K562 (cell line): ENCODE data around the gene IGIP. TPM values are rescaled to one million over a fixed set of nuclear protein-coding genes. Genes with fewer than 3 reads are reported as not detected.

Source experiments
- CREM ChIP-seq: IDR thresholded peaks from 2 replicates; pipeline ENCODE4 v1.6.1; 2014; ENCODE audit warnings: antibody characterized with exemption, low read depth
- DIDO1 ChIP-seq: fragments of 450-650 bp; IDR thresholded peaks from 2 replicates; pipeline ENCODE4 v1.6.1; 2016; ENCODE audit warnings: low read depth, missing biosample characterization, missing genetic modification characterization
- E2F3 ChIP-seq: fragments of 250-450 bp; sonication (Bioruptor Pico); IDR thresholded peaks from 2 replicates; pipeline ENCODE4 v1.4.0; 2020; ENCODE audit warnings: mild to moderate bottlenecking
- EGR1 ChIP-seq: fragments of 450-650 bp; conservative IDR thresholded peaks from 2 replicates; pipeline ENCODE4 v1.6.1; 2017; ENCODE audit warnings: mild to moderate bottlenecking
- EP300 ChIP-seq: IDR thresholded peaks from 2 replicates; pipeline ENCODE4 v1.6.1; 2012; ENCODE audit warnings: low read length, improper control_type of control experiment
- GABPB1 ChIP-seq: sonication (generic); formaldehyde crosslinking; IDR thresholded peaks from 2 replicates; pipeline ENCODE4 v1.8.0; 2022; ENCODE audit warnings: mild to moderate bottlenecking, missing genetic modification reagents
- HDAC8 ChIP-seq: fragments of 450-650 bp; IDR thresholded peaks from 2 replicates; pipeline ENCODE4 v1.6.1; 2016; ENCODE audit warnings: mild to moderate bottlenecking, missing genetic modification characterization, moderate library complexity, missing compliant biosample characterization
- MAX ChIP-seq: sonication (generic); formaldehyde crosslinking; IDR thresholded peaks from 2 replicates; pipeline ENCODE4 v1.9.0; 2022; ENCODE audit warnings: mild to moderate bottlenecking, missing genetic modification reagents
- NR4A1 ChIP-seq, 2 experiments: fragments of 250-450 bp in 1 of 2; fragments of 450-650 bp in 1 of 2; sonication (Bioruptor Pico) in 1 of 2; IDR thresholded peaks; 2 replicates each; pipeline versions ENCODE4 v1.4.0 to v1.6.1; 2016 to 2020; ENCODE audit warnings: mild to moderate bottlenecking in 2 of 2, missing compliant biosample characterization in 1 of 2, missing genetic modification characterization in 1 of 2, moderate library complexity in 1 of 2
- SMARCE1 ChIP-seq: fragments of 450-650 bp; IDR thresholded peaks from 2 replicates; pipeline ENCODE4 v1.7.1; 2016; ENCODE audit warnings: mild to moderate bottlenecking
- TBP ChIP-seq: optimal IDR thresholded peaks from 2 replicates; pipeline ENCODE3; 2011; ENCODE audit warnings: low read depth, low read length, improper control_type of control experiment
- USF2 ChIP-seq: sonication (generic); formaldehyde crosslinking; IDR thresholded peaks from 2 replicates; pipeline ENCODE4 v1.5.0; 2020; ENCODE audit warnings: missing genetic modification reagents
- ZBTB7A ChIP-seq: IDR thresholded peaks from 2 replicates; pipeline ENCODE4 v1.6.1; 2011; ENCODE audit warnings: low read depth, mild to moderate bottlenecking, low read length, moderate library complexity, borderline replicate concordance; ENCODE audit not compliant: control insufficient read depth
- ZNF12 ChIP-seq: sonication (generic); formaldehyde crosslinking; IDR thresholded peaks from 2 replicates; pipeline ENCODE4 v1.4.0; 2020; ENCODE audit warnings: mild to moderate bottlenecking, missing genetic modification reagents
- ZSCAN32 ChIP-seq: fragments of 450-650 bp; formaldehyde crosslinking; IDR thresholded peaks from 2 replicates; pipeline ENCODE4 v1.4.0; 2020; ENCODE audit warnings: mild to moderate bottlenecking, moderate library complexity
- polyA plus RNA-seq, 8 experiments: library from polyadenylated mRNA; depleted of rRNA in 4 of 8; stranded (reverse) in 5 of 8; unstranded in 3 of 8; fragments of >200 nt; fragmentation: Nextera tagmentation in 2 of 8; fragmentation: Illumina TruSeq in 1 of 8; extraction: Ambion mirVana in 2 of 8; extraction: Trizol in 1 of 8; gene quantifications; 2 replicates each; pipeline versions ENCODE4 v1.2.1 to v1.2.3, GENCODE V29; 2011 to 2014; ENCODE audit warnings: inconsistent platforms in 1 of 8, missing spikeins in 1 of 8
- total RNA-seq, 7 experiments: library from RNA; depleted of rRNA in 6 of 7; stranded (reverse); fragments of >200 nt in 6 of 7; fragmentation: Illumina TruSeq in 2 of 7; extraction: Trizol in 2 of 7; gene quantifications; 2 replicates each; pipeline versions ENCODE4 v1.2.1 to v1.2.3, GENCODE V29; 2011 to 2021; ENCODE audit warnings: low replicate concordance in 1 of 7
- TF ChIP-seq, protein P1 (sequence below): fragments of 450-650 bp; formaldehyde crosslinking; IDR thresholded peaks from 2 replicates; pipeline ENCODE4 v1.4.0; 2020; ENCODE audit warnings: mild to moderate bottlenecking, moderate library complexity
- TF ChIP-seq, protein P2 (sequence below), 2 experiments: fragments of 250-450 bp in 1 of 2; fragments of 450-650 bp in 1 of 2; sonication (Bioruptor Pico) in 1 of 2; IDR thresholded peaks; 2 replicates each; pipeline versions ENCODE4 v1.6.1 to v1.8.0; 2016 to 2021; ENCODE audit warnings: mild to moderate bottlenecking in 2 of 2, moderate library complexity in 2 of 2, missing compliant biosample characterization in 1 of 2, missing genetic modification characterization in 1 of 2
- TF ChIP-seq, protein P3 (sequence below), 2 experiments: IDR thresholded peaks in 1 of 2; conservative IDR thresholded peaks in 1 of 2; 2 replicates each; pipeline ENCODE4 v1.6.1; 2016; ENCODE audit warnings: low read depth in 2 of 2, mild to moderate bottlenecking in 1 of 2, missing compliant biosample characterization in 1 of 2, missing genetic modification characterization in 1 of 2, moderate library complexity in 1 of 2
- TF ChIP-seq, protein P4 (sequence below): fragments of 450-650 bp; conservative IDR thresholded peaks from 2 replicates; pipeline ENCODE4 v1.6.1; 2016; ENCODE audit warnings: missing genetic modification characterization, low read depth, mild to moderate bottlenecking, missing compliant biosample characterization, moderate library complexity

IGIP gene
- total and polyA plus RNA-seq, 9 of the 15 experiments (the other 6 are each of a cell fraction or from before 2014, with no cell fraction given) = 0.52 to 1.6 (median 1.2) TPM

DNA sequence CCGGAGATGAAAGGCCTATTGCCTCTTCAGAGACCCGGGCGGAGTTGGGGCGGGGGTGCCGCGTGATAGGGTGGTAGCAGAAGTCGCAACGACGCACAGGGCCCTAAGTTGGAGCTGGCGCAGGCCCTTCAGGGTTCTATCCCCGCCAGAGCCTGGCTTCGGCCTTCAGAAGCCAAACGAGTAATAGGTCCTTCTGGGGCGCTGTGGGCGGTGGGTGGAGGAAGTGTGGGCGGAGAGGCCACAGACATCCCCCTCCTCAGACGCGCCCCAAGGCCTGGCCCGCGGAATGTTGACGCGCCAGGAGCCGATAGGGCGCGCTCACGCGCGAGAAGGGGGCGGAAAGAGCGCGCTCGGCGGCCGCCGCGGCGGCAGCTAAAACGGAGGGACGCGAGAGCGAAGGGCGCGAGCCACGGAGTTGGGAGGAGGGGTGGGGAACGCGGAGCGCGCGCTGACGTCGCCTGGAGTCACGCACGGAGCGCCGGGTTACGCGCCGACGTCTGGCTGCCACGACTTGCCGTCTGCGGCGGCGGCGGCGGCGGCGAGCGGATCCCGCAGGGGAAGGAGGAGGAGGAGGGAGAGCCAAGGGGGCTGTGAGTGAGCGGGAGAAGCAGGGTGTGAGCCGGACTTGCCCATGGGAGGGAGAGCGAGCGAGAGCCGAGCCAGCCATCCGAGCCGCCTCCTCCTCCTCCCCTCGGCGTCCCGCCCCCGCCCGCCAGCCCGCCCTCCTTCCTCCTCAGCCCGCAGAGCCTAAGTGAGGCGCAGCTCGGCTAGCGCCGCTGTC is 18.2 kb upstream of the IGIP start (continued):
- TF ChIP-seq ZNF12 (CRISPR knock-in tag) (peak; percentile 74; the same call in 1 of the 2 replicates), MAX (CRISPR knock-in tag) (peak; percentile 86), E2F3 (CRISPR knock-in tag) (peak; percentile 11; the same call in 1 of the 2 replicates), CREM (peak; percentile 94), TBP (peak; percentile 60), NR4A1 (CRISPR knock-in tag; IDR thresholded peaks at IDR 0.05) (peak; percentile 58; the same call in 1 of the 2 replicates), NR4A1 (tag; IDR thresholded peaks at IDR 0.05) (no peak), ZSCAN32 (CRISPR knock-in tag) (peak; percentile 31; the same call in 1 of the 2 replicates), EGR1 (peak; percentile 89), ZBTB7A (peak; percentile 73), DIDO1 (tag) (no peak), SMARCE1 (0 out of 2 replicates have a peak, but pooled peaks have one; percentile 51), EP300 (no peak), USF2 (CRISPR knock-in tag) (no peak; the same call in 1 of the 2 replicates), GABPB1 (CRISPR knock-in tag) (peak; percentile 70), HDAC8 (tag) (peak; percentile 74; the same call in 1 of the 2 replicates)
- TF ChIP-seq, protein P1, sequence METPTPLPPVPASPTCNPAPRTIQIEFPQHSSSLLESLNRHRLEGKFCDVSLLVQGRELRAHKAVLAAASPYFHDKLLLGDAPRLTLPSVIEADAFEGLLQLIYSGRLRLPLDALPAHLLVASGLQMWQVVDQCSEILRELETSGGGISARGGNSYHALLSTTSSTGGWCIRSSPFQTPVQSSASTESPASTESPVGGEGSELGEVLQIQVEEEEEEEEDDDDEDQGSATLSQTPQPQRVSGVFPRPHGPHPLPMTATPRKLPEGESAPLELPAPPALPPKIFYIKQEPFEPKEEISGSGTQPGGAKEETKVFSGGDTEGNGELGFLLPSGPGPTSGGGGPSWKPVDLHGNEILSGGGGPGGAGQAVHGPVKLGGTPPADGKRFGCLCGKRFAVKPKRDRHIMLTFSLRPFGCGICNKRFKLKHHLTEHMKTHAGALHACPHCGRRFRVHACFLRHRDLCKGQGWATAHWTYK (CRISPR knock-in tag) = peak; percentile 67; the same call in 1 of the 2 replicates
- TF ChIP-seq, protein P2, sequence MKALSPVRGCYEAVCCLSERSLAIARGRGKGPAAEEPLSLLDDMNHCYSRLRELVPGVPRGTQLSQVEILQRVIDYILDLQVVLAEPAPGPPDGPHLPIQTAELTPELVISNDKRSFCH (CRISPR knock-in tag; IDR thresholded peaks at IDR 0.05) = no peak
- TF ChIP-seq, protein P2 (tag; IDR thresholded peaks at IDR 0.05) = 0 out of 2 replicates have a peak, but pooled peaks have one; percentile 60
- TF ChIP-seq, protein P3, sequence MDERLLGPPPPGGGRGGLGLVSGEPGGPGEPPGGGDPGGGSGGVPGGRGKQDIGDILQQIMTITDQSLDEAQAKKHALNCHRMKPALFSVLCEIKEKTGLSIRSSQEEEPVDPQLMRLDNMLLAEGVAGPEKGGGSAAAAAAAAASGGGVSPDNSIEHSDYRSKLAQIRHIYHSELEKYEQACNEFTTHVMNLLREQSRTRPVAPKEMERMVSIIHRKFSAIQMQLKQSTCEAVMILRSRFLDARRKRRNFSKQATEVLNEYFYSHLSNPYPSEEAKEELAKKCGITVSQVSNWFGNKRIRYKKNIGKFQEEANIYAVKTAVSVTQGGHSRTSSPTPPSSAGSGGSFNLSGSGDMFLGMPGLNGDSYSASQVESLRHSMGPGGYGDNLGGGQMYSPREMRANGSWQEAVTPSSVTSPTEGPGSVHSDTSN (CRISPR knock-in tag; IDR thresholded peaks at IDR 0.05; ENCODE audit: low read depth) = no peak
- TF ChIP-seq, protein P3 (tag; conservative IDR thresholded peaks at IDR 0.05; ENCODE audit: low read depth) = no peak
- TF ChIP-seq, protein P4, sequence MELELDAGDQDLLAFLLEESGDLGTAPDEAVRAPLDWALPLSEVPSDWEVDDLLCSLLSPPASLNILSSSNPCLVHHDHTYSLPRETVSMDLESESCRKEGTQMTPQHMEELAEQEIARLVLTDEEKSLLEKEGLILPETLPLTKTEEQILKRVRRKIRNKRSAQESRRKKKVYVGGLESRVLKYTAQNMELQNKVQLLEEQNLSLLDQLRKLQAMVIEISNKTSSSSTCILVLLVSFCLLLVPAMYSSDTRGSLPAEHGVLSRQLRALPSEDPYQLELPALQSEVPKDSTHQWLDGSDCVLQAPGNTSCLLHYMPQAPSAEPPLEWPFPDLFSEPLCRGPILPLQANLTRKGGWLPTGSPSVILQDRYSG (tag) = peak; percentile 49; the same call in 1 of the 2 replicates
